ENCODE measurements around the gene IZUMO4. TPM values are rescaled to one million over a fixed set of nuclear protein-coding genes. Genes with fewer than 3 reads are reported as not detected.
"Not testable (repeated sequence)": the region's sequence is repeated elsewhere in the genome, so short reads cannot be mapped to it uniquely, and the experiment has no call there.

The IZUMO4 gene
- polyA plus RNA-seq, 3 donors, result 6.3 to 9.3 (median 8.6) TPM

DNA sequence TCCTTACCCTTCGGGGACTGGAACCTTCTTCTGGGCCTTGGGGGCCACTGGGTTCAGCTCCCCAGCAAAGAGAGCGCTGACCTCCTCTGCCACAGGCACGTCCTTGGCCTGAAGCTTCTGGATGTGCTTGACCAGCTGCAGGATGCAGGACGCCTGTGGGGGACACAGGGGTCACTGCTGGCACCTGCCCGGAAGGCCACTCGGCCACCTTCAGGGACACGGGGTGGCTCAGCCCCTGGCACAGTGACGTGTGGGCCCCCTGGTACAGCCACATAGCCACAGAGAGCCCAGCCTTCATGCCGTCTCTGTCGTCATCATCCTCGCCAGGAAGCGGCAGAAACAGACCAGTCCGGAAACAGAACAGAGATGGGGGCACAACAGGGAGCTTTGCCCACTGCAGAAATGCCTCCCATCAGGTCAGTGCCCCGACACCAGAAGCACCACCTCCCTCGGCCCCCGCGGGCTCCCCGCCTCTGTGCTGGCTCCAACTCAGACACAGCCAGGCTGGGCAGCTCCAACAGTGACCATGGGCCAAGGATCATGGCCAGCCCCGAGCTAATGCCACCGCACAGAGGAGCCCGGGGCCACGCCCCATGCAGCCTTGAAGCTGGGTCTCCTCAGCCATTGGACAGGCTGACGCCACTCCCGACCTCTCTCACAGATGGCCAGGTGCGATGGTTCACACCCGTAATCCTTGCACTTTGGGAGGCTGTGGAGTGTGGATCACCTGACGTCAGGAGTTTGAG, 20.7 kb downstream of the IZUMO4 start:
- DNase-seq (ENCODE audit: extremely low read depth in 1 of 11, low read depth in 9 of 11, low spot score in 4 of 11), result no peak

DNA sequence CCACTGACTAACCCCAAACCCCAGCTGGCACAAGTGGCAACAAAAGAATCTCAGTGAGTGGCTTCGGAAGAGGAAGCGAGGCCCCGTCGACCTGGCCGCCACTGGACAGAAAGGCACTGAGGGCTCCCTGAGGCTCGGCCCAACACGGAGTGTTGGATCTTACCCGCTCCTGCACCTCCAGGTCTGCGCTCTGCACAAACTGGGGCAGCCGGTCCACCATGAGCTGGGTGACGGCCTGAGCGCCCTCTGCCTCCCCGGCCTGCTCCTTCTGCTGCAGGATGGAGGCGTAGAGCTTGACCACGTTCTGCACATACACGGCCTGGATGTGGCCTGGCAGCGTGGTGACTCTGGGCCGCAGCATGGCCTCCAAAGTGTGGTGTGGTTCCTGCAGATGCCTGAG, 21.7 kb downstream of the IZUMO4 start:
- DNase-seq (ENCODE audit: extremely low read depth in 1 of 11, low read depth in 9 of 11, low spot score in 4 of 11), result no peak

DNA sequence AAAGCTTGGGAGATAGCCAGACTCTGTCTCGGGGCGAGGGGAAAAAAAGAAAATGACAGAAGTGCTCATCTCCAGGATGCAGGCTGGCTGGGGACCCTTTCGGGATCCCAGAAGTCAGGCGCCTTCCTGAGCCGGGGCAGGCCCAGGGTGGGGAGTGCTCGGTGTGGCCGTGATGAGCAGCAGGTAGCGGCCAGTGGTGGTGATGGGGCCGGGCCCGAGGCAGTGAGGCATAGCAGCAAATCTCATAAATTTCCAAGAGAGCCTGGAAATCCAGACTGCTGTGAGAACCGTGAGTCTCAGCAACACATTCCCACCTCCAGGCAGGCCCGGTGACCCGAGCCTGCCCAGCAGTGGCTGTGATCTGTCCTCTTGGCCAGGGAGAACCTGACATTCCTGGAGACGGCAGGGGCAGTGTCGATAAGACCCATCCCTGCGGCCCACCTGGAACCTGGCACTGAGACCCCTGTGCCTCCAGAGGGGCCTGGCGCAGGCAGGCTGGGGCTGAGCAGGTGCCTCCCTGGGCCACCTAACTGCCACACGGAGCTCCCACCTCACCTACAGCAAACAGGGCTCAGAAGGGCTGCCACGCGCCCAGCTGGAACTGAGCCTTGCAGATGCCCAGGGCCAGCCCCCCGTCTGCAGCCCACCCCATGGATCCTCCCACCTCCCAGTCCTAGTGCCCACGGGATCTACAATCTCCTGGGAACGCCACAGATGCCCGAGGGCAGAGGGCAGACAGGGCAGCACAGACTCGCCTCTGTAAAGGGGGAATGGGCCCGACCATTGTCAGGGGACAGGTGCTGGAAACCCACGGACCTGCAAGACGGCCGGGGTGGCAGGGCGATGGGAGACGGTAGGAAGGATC, 23.4 kb downstream of the IZUMO4 start:
- DNase-seq (ENCODE audit: extremely low read depth in 1 of 11, low read depth in 9 of 11, low spot score in 4 of 11), result peak in 1 of 11 donors; percentile 9

DNA sequence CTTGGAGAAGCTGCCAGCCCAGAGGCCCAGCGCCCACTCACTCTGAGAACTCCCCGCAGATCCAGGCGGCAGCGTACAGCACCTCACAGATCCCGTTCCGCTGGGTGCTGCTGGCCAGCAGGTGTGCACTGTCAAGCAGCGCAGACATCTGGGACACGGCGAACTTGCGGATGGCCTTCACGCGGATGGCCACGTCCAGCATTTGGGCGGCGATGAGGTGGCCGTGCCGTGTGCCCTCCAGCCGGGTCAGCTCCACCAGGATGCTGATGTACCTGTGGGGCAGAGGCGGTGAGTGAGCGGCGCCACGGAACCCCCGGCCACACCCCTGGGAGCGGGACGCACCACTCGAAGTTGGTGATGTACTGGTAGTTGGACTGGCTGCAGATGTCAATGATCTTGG, 24.1 kb downstream of the IZUMO4 start:
- DNase-seq (ENCODE audit: extremely low read depth in 1 of 11, low read depth in 9 of 11, low spot score in 4 of 11), result no peak

DNA sequence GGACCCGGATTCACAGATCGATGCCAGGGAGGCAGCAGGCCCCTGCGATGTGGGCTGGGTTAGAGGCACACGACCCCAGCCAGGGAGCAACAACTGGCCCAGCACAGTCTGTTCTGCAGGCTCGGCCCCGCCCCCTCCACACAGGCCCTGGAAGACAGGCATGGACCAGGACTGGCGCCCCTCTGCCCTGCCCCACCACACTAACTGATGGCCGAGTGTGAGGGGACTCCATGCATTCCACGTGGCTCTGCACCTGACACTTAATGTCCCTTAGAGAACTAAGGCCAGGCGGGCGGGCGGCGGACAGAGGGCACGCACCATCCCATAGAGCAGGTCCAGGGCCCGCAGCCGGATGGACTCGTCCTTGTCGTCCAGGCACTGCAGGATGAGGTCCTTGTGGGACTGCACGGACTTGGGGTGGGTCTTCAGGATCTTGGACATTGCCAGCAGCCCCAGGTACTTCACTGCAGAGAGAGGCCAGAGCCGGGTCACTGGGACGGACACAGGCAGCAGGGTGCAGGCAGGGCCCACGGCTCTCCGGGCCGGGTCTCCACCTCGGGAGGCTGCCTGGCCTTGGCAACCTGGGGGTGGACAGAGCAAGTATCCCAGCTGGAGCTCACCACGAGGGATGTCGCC, 24.8 kb downstream of the IZUMO4 start:
- no peak for DNase-seq (ENCODE audit: extremely low read depth in 1 of 11, low read depth in 9 of 11, low spot score in 4 of 11)

DNA sequence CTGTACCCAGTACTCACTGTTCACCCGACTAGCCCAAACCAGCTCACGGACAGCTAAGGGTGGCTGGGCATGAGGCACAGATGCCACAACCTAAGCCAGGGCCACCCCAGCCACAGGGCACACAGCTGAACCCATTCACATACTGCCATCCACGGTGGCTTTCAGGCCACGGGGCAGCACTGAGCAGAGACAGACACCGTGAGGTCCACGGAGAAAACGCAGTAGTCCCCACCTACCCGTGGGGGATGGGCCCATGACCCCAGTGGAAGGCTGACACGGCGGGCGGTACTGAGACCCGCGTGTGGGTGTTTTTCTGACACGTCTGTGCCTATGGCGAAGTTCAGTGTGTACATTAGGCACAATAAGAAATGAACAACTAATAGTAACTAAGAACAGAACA, 25.5 kb downstream of the IZUMO4 start:
- DNase-seq (ENCODE audit: extremely low read depth in 1 of 11, low read depth in 9 of 11, low spot score in 4 of 11), result no peak

DNA sequence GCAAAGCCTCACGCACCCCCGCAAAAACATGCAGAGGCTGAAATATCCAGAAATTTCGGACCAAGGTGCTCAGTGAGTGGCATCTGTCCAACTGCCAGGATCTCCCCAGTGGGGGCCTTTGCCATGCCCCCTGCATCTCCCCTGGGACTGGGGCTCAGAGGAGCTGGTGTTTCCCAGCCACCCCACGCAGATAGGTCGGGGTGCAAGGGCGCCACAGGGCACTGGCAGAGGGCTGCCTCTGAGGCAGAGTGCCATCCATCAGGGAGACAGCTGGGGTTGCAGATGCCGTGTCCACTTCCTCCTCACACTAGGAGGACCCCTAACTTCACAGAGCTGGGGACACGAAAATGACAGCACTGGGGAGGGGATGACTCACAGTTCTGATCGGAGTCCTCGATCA, 26.3 kb downstream of the IZUMO4 start:
- DNase-seq (ENCODE audit: extremely low read depth in 1 of 11, low read depth in 9 of 11, low spot score in 4 of 11), result no peak

DNA sequence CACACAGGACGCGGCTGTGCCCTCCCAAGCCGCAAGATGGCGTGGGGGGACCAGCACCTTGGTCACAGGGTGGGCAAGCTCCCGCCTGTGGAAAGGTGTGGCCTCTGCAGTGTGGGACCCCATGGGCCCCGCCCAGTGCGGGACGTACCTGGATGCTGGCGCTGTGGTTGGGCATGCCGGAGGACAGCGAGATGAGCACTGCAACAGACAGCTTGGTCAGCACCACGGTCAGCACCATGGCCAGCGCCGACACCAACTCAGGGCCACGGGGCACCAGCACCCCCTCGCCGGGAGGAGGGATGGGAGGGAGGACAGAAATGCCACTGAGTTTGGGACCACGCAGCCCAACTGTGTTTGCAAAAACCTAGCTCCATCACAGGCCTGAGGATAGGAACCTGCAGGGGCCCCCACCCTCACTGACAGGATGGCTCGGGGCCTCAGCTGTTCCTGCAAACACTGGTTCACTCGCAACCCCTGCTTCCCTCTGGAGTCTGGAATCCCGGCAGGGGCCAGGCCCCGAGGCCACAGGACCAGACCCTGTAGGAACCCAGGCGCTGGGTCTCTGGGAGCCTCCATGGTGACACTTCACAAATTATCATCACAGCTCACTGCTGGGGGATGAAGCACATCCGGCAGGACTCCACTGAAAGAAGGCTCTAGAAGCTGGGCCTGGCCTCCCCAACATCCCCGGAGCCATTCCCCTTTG, 27.1 kb downstream of the IZUMO4 start:
- DNase-seq (ENCODE audit: extremely low read depth in 1 of 11, low read depth in 9 of 11, low spot score in 4 of 11), result peak in 2 of 11 donors; percentile 16 to 26

DNA sequence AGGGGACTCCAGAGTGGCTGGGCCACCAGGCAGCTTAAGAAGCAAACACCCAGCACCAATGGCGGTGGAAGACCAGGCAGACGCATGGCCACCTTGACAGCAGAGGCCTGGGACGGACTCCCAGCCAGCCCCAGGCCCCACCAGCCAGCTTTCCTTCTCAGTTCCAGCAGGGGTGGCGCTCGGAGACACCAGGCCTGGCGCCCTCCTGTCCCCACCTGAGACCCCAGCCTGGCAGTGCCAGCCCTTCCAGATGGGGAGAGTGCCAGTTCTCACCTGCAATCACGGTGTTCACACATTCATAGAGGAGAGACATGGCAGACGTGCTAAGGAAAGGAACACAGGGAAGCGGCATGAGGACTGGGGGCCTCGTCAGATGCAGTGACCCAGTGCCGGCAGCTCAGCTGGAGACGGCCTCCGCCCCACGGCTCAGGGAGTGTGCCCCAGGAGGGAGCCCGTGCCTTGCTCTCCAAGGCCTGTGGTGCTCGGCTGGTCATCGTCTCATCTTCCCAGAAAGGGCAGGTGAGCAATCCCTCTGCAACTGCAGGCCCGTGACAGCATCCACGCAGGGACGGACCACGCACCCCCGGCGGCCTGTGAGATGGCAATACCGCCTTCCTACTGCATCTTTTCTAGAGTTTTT, 30.3 kb downstream of the IZUMO4 start:
- no peak for DNase-seq (ENCODE audit: extremely low read depth in 1 of 11, low read depth in 9 of 11, low spot score in 4 of 11)

DNA sequence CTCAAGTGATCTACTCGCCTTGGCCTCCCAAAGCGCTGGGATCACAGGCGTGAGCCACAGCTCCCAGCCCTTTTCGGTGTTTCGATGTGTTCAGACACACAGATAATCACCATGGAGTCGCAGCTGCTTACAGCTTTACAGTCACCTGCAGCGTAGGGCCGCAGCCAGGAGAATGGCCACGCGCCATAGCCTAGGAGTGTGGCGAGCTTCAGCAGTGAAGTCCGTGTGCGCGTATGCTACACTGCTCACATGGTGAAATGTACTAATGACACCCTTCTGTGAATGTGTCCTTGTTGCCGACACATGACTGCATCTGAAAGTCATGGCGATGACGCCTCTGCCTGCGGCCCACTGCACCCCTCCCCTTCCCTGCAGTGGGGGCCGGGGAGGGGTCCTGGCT, 31.0 kb downstream of the IZUMO4 start:
- DNase-seq (ENCODE audit: extremely low read depth in 1 of 11, low read depth in 9 of 11, low spot score in 4 of 11), result no peak

DNA sequence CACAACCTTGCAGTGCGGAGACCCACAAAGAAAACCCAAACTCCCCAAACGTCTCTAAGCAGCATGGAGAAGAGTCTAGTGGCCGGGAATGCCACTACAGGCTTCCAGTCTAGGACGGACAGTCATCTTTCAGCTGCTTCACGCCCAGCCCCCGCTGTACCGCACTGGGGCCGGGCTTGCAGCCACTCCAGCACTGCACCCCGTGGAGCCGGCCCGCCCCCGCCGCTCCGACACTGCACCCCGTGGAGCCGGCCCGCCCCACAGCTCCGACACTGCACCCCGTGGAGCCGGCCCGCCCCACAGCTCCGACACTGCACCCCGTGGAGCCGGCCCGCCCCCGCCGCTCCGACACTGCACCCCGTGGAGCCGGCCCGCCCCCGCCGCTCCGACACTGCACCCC, 31.5 kb downstream of the IZUMO4 start:
- not testable (repeated sequence) for DNase-seq (ENCODE audit: extremely low read depth in 1 of 11, low read depth in 9 of 11, low spot score in 4 of 11)

DNA sequence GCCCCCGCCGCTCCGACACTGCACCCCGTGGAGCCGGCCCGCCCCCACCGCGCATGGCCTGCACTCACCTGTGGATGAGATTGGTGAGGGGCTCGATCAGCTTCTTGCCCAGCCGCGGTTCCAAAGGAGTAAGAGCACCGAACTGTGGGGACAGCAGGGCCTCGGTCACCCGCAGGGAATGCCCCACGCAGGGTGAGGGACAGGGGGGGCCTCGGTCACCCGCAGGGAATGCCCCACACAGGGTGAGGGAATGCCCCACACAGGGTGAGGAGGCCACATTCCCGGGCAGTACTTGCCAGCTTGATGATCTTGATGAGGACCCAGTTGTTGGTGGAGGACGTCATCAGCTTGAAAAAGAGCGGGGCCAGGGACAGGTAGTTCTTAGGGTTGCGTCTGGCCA, 32.3 kb downstream of the IZUMO4 start:
- no peak for DNase-seq (ENCODE audit: extremely low read depth in 1 of 11, low read depth in 9 of 11, low spot score in 4 of 11)

DNA sequence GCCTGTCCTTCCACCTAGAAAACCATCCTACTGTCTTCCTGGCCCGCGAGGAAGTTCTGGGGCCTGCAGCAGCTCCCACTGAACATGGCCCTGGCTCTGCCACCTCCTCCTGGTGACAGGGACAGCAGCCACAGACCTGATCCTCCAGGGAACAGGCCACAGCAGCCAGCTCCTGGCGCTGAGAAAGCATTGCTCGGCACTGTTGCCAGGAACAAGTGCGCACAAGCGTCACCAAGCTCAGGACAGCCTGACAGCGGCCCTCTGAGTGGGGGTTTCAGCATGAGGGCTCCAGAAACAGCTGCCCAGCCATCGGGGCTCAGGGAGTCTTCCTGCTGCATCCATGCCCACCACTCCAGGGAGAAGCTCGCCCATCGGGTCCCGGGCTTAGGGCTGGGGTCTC, 32.8 kb downstream of the IZUMO4 start:
- DNase-seq (ENCODE audit: extremely low read depth in 1 of 11, low read depth in 9 of 11, low spot score in 4 of 11), result no peak

DNA sequence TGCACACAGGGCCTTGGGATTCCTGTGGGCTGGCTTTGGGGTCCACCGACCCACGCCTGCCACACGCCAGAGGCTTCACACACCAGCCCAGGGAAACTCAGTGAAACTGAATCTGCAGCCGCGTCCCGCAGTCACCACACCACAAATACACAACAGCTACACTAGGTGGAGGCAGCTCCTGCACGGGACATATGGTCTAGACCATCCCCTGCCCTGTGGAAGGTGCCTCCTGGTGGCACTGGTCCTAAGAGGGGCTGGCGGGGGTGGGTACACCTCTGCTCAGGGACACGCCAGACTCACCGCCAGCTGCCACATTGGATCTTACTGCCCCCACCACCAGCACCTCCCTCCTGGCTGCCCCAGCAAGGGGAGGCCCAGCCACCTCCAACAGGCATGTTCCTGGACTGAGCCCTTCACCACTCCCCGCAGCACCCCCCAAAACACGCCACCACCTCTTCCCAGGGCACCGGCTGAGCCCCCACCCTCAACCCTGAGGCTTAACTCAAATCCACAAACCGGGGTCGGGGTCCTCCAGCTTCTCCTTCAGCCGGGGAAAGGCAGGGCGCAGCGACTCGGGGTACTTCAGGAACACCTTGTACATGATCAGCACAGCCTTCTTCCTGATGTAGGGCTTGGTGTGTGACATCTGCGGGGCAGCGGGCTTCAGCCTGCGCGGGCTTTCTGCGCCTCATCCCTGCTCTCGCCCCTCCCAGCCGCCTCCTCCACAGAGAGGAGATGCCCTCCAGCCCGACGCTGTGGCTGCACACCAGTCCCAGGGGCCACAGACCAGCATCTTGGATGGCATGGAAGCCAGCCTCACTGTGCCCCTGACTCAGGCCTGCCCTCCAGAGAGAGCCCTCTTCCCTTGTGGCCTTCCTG, 33.4 kb downstream of the IZUMO4 start:
- DNase-seq (ENCODE audit: extremely low read depth in 1 of 11, low read depth in 9 of 11, low spot score in 4 of 11), result no peak

DNA sequence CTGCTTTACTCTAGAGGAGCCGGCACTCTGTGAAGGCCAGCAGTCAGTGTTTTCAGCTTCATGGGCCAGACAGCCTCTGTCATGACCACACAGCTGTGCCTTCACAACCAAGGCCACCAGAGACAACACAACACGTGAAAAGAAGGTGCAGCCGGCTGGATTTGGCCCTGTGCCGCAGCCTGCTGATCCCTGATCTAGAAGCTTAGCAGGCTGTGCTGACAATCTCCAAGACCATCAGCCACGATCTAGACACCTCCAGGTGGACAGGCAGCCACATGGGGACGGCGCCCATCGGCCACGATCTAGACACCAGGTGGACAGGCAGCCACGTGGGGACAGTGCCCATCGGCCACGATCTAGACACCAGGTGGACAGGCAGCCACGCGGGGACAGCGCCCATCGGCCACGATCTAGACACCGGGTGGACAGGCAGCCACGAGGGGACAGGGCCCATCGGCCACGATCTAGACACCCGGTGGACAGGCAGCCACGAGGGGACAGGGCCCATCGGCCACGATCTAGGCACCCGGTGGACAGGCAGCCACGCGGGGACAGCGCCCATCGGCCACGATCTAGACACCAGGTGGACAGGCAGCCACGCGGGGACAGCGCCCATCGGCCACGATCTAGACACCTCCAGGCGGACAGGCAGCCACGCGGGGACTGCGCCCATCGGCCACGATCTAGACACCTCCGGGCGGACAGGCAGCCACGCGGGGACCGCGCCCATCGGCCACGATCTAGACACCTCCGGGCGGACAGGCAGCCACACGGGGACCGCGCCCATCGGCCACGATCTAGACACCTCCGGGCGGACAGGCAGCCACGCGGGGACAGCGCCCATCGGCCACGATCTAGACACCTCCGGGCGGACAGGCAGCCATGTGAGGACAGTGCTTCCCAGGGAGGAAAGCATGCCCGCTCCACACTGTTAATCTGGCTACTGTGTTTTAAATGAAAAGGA, 34.6 kb downstream of the IZUMO4 start:
- not testable (repeated sequence) for DNase-seq (ENCODE audit: extremely low read depth in 1 of 11, low read depth in 9 of 11, low spot score in 4 of 11)

DNA sequence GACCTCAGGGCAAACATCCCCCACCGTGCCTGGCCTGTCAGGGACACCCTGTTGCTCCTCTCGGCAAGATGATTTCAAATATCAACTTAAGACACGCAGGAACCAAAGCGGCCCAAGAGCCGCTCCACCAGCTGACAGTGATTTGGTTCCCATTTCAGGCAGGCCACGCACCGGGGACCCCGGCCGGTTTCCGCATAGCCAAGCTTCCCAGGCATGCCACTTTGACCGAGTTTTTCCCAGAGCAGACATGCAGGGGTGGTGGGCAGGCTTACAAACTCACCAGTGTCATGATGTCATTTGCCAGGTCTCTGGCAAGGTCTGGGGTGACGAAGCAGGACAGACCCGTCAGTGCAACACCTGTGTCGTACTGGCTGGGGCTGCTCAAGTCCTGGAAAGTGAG, 35.5 kb downstream of the IZUMO4 start:
- DNase-seq (ENCODE audit: extremely low read depth in 1 of 11, low read depth in 9 of 11, low spot score in 4 of 11), result no peak
